ACHN (cell line): Measurements from ENCODE around the gene FILIP1L.

Source experiments
- DNase-seq: peaks from one replicate; pipeline ENCODE4 v3.0.0-alpha.2; 2015
- in situ Hi-C: cut with HindIII; loops from 2 replicates; pipeline ENCODE4 v1.10.0; 2017; ENCODE audit warnings: low sequenced_read_pairs, low pct_ligation_motif_present, low pct_unique_long_range_greater_than_20kb

FILIP1L gene

DNA sequence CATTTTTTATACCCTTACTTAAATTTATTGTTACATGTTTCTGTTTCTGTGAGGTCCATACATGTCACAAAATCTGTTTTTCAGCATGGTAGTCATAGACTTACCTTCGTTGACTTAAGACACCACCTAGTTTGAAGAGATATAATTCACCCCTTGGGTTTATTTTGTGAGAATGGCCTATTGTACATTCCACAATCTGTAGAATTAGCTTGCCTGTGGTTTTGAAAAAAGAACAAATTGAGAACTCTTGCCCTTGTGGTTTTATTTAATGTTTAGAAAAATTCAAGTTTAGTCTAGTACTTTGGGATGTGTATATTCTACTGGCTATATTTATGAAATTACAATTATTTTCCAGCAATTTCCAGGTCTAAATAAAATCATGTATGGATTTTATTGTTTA, 31.6 kb downstream of the FILIP1L start:
- no peak for DNase-seq
- in situ Hi-C loops = no loop called here

DNA sequence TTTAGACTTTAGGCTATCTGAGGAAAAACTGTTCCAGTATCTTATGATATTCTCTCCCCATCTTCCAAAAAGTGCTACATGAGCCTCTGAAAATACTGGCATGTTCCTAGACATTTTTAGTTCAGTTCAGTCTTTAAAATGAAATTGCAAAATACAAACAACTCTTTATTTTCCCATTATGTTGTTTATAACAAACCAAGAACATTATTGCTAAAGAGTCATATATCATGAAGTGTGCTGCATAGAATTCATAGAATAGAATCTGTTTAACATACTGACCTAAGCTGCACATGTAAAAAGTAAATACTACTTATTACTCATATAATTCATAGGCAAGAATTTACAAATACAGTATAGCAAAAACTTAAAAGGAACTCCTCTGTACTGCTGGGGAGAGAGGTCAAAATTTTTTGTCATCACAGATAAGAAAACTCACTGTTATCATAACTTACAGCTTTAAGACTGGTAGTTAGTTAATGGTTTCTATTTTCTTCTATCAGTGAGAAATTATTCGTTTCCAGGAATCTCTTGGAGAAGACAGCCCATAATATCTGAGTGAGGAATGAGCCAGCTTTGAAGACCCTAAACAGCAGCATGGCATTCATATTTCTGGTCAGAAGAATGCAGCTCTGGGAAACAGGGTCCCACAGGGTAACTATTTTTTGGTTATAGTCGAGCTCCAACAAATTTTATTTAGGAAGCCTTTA, 32.2 kb downstream of the FILIP1L start:
- no peak for DNase-seq
- in situ Hi-C loops = no loop called here

DNA sequence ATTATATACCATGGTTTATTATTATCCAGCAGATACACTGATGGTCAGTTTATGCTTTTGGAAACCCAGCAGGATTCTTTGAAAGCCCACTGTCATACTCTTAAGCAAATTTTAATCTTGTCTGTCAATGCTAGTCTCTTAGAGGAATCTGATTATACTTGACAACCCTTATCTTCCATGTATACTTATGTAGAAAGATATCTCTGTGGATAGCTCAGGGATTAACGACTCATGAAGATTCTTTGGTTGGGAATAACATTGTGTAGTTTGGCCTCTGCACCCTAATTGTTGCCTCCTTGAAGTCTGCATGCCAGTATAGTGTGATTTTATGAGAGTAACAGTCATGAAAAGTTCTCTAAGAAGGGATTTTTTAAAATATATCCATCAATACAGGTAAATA, 33.0 kb downstream of the FILIP1L start:
- in situ Hi-C loops = no loop called here
- DNase-seq = no peak

DNA sequence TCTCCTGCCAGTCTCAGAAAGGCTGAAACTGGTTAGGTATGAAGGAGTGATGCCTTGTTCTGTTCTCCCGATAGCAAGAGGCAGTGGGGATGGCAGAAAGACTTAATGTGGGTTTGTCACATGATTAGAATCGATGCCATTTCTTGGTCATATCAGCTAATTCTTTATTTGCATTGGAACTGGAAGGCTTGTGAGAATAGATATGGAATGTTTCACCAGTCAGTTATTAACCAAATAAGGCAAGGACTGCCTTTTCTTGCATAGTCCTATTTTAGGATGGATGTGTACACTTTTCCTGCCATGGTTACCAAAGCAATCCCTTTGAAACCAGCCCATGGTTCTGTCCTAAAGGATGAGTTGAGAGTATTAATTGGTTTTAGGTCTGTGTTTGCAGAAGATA, 33.7 kb downstream of the FILIP1L start:
- in situ Hi-C loops = no loop called here
- no peak for DNase-seq

DNA sequence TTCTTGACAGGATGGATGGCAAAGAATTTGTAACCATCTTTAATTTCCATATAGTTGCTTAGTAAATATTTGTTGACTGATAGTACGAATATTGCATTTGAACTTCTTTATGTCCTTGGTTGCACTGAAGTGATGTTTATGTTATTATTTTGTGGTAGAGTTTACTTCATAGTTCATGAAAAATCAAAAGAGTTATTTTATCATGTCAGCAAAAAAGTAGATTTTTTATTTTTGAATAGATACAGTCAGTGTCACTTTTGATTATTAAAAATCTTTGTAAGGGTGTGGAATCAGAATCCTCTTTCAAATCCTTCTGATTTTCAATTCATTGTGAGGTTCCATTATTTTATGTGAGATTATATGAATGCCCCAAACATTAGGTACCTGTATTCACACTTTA, 35.0 kb downstream of the FILIP1L start:
- in situ Hi-C loops = no loop called here
- no peak for DNase-seq

DNA sequence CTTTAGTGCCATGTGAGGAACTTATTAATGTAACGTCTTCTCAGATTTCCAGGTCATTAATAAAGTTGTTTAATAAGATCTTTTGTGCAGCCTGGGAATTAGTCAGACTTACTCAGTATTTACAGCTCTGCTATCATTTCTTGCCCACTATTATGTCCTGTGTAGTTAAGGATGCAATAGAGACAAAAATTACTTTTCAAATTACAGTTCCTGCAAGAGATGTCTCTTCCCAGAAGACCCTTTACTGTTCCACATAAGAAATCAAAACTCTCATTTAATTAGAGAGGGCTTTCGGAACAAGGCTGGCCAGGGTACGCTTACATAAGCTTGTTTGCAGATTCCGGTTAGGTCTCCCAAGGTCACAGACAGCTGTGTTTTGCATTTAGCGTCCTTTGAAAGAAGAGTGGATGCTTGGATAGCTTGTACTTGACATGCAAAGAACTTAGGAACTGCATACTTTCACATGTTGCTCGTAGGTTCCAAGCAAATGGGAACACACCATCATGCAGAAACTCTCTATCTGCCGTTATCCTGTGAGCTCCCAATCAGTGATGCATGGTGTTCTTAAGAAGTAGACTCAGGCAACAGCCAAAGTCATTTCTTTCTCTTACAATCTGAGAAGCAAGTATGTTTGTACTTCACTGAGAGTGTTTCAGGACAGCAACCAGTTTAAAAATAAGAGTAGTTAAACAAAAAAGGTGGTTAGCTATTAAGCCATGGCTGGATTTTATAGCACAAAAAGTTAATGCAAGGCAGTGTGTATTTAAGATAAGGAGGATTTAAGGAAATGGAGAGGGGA, 37.4 kb downstream of the FILIP1L start:
- DNase-seq = no peak
- in situ Hi-C loops = no loop called here

DNA sequence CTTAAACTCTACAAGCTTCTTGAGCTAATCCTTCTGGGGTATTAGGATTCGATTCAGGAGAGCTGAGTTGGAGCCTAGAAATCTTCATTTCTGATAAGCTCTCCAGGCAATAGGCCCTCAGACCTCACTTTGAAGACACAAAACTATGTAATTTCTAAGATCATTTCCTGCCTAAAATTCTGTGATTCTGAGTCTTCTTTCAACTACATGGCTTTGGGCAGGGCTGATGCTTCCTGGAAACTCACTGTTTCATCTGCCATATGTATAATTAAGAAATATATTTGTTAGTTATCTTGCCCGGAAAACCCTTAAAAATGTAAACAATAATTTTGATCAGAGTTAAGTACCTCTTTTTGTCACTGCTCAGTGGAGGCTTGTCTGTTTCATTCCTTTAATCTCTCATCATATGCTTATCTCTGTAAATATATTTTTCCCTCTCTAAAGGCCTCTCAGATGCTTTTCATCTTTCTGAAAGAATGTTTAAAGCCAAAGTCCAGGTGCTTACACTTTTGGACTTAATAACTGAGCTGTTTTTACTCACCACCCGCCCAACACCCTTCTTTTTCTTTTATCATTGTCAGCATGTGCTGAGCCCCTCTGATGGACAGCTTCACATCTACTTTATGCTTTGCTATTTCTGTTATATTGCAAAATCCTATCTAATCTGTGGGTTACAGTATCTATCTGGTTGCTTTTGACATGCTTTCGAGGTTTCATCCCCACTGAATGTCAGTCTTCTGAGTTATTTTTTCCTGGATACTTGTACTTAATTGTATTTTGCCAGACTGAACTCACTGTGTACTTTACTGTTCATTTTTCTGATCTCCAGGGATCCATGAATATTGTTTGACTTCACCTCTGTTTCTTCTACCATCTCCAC, 38.2 kb downstream of the FILIP1L start:
- in situ Hi-C loops = no loop called here
- DNase-seq = no peak

DNA sequence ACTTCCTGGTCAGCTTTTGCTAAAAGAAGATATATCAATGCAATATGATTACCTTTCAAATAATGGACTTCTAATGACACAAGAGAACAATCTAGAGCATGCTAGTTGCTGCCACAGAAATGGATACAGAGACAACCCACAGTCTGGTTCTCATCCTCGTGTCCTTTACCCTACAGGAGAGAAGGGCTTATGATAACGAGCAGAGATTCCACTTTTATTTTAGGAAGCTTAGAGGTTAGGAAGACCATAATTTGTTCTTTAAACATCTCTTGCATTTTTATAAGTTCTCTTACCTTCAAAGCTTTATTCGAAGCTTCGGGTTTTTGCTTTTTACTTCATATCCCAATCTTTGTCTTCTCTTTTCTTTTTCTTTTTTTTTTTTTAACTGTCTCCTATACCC, 39.1 kb downstream of the FILIP1L start:
- in situ Hi-C loops = no loop called here
- DNase-seq = no peak

DNA sequence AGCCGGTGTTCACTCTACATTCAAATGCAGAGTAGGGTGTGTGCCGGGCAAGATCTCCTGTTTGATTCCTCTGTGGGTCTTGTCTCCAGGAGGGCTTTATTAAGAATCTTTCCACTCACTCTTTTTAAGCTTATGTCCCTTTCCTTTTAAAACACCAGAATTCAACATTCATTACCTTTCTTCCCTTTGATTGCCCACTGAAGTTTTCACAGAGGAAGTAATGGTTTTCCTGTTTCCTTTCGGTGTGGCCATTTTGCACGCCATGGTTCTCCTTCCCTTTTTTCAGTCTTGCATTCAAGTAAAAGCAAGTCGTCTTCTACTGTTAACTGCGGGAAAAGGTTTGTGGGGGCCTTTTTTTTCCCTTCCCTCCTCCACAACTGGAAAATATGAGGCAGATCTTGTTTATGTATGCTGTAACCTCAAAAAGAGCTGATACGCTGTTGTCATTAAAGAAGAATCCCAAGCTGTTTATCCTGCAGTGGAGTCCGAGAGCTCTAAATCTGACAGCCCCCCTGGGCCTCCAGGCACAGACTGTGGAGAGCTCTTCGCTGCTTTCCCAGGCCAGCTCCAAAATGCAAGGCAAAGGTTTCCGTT, 40.5 kb downstream of the FILIP1L start:
- in situ Hi-C loops = no loop called here
- no peak for DNase-seq

DNA sequence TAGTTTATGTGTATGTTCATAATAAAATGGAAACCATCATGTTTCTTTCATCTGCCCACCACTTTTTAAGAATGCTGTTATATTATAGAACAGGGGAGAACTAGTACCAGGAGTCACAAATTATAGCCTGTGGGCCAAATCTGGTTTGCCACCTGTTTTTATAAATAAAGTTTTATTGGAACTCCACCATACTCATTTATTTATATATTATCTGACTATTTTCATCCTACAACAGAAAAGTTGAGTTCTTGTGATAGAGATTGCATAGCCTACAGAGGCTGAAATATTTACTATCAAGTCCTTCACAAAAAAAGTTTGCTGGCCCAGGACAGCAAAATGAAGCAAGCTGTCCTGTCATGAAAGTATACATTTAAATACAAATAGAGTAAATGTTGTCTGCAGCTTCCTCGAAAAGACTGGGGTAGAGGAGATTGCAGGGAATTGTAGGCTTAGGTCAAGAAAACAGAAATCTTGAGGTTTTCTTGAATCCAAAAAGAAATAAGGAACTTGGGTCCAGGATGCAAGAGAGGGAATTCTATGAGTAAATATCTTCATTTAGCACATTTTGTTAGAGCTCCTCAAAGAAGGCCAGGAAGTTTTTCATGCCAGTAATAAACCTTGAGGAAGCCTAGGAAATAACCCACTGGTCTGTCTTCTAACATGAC, 41.1 kb downstream of the FILIP1L start:
- DNase-seq = no peak
- in situ Hi-C loops = no loop called here

DNA sequence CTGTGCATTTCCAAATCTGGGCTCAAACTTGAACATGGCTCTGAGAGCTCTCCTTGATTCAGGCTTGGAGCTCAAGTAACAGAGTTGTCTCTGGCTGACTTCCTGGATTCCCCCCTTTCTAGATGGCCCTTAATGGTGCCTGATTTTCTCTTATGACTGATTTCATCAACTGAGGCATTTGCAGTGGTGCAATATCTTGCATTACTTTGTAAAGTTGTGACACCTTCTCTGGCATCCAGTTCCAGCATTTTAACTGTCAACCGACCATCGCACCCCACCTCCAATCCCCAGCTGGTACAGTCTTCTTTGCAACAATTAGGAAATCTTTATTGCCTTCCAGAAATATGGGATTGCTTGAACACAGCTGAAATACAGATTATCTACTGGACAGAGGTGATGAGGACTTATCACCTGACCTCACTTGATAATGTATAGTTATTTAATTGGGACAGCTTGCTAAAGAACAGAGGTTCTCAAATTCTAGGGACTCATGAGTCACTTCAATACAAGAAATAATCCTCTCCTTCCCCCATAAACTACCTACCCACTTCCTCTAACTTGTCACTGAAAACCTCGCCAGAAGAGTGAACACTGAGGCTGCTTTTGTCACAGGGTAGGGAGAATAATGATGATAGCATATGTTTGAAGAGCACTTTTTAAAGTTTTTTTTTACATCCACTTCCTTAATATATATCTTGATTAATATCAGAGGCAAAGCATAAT, 41.8 kb downstream of the FILIP1L start:
- DNase-seq = no peak
- in situ Hi-C loops = no loop called here

DNA sequence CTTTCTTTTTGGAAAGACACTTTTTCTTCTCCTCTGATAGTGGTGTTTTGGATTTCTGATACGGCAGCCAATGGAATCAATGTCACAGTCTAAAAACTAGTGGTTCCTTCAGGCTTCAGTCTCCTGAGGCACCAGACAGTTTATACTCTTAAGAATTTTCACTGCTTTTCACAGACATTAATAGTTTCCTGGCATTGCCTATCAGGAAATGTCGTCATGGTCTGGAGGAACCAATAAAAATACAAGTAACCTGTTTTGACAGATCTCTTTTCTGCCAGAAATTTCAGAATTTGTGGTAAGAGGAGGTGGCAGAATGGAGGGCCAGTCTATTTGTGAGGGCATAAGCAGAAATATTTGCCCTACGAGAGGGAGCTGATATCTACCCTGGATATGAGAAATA, 44.8 kb downstream of the FILIP1L start:
- in situ Hi-C loops = no loop called here
- no peak for DNase-seq

DNA sequence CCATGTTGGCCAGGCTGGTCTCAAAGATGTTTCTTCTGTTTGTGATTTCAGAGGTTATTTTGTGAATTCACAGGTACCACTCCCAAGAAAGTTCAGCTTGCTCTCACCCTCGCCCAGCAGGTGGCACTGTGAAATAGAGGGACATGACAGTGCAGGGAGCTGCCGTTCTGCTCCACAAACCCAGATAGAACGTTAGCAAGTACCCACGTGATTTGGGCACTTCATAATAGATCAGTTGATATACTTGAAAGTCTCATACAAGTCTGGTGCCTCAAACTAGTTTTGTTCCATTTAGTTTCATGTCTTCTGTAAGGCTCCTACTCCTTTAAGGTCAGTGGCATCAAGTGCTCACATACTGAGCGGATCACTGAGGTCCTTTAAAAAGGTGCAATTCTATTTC, 45.5 kb downstream of the FILIP1L start:
- in situ Hi-C loops = no loop called here
- peak; percentile 35 for DNase-seq

DNA sequence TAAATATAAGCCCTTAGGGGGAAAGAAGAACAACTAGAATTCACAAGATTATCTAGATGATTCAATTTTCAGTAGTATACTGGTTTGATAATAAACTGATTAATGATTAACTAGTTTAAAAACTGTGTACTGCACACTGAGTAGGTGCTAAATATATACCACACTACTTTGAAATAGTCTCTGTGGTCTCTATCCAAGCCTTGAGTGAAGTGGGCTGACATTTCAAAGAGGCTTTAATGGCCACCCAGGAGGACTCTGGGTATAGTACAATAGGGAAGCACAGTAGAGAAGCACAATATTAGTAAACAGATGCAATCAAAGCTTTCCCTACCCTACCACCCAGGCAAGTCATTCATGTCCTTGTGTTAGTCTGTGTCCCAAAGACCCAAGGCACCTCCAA, 46.7 kb downstream of the FILIP1L start:
- in situ Hi-C loops = no loop called here

DNA sequence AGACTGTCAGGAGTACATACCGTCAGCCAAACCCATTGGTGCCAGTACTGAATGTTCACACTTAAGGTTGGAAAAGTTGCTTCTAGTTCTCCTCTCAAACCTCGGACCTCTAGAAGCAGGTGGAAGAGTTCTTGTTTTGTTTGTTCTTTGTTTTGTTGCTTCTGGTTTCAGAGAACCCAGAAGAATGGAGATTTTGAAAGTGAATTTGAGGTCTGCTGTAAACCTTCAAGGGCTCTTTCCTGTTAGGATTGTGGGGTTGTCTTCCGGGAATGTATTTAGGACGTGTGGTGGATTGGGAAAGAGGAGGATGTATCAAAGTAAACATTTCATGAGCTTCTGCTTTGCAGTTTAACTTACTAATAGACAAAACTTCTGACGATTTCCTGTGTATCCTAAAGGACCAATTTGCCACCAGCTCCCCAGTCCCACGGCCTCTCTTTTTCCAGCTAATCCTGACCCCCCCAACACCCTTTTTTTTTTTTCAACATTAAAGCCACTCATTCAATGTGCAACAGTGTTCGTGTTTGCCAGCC, 50.3 kb downstream of the FILIP1L start:
- no peak for DNase-seq
- in situ Hi-C loops = no loop called here

More for the DNA sequence above, 46.7 kb downstream of the FILIP1L start:
- no peak for DNase-seq

DNA sequence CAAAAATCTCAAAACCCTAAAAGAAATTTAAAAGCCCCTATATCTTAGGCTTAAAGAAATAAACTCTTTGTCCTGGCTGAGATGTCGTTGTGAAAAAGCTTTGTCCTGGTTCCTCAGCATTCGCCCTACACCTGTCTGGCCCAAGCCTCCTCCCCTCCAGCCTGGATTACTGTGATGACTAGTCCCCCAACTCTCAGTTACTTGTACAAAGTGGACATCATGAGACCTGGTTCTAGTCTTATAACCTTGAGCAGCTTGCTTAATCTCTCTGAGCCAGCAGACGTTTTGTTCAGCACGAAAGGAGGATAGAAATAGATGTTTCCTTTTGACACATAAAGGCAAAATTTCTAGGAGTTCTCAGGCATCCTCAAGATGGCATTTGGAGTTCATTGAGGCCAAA, 51.6 kb downstream of the FILIP1L start:
- DNase-seq = no peak
- in situ Hi-C loops = no loop called here

DNA sequence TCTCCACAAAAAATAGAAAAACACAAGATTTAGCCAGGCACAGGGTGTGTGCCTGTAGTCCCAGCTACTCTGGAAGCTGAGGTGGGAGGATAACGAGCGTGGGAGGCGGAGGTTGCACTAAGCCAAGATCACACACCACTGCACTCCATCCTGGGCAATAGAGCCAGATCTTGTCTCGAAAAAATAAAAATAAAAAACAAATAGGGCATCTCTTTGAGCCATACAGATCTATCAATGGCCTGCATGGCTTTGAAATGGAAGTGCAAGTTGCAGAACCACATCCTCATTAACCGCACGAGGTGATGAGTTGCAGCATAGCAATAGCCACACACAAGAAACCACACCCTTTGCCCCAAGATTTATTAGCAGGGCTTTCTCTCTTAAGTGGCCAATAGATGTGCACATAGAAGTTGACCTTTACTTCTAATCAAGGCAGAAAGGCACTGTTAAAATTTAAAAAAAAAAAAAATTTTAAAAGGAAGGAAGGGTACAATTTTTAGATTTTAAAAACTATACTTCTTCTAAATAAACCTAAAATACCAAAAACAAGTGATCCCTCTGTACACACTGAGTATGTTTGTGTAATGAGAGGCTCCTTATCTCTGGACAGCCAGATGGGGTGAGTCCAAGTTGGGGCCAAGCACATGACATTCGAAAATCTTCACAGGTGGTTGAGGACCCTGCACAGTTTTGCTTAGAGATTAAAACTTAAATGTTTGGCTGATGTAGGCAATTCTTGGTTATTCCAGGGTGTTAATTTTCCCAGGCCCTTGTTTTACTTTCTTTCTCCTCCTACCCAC, 53.4 kb downstream of the FILIP1L start:
- DNase-seq = no peak
- in situ Hi-C loops = no loop called here
